Measurements from ENCODE around the gene NRCAM.
"Not testable (repeated sequence)": the region's sequence is repeated elsewhere in the genome, so short reads cannot be mapped to it uniquely, and the experiment has no call there.

NRCAM gene

GRCh38 chr7:108393097-108393496 is 63.1 kb downstream of the NRCAM start:
- DNase-seq, result not testable (repeated sequence)

- not testable (repeated sequence) for DNase-seq
Measured at GRCh38 chr7:108387686-108388085, 68.5 kb downstream of the NRCAM start.

GRCh38 chr7:108385834-108386422 is 70.3 kb downstream of the NRCAM start:
- DNase-seq, result peak in 1 of 3 experiments; percentile 93

GRCh38 chr7:108384716-108385483 is 71.3 kb downstream of the NRCAM start:
- no peak for DNase-seq

- no peak for DNase-seq
Measured at GRCh38 chr7:108382932-108383331, 73.3 kb downstream of the NRCAM start.

- no peak for DNase-seq
Measured at GRCh38 chr7:108380517-108380916, 75.7 kb downstream of the NRCAM start.

- peak; percentile 22 to 53 (median 42) for DNase-seq
Measured at GRCh38 chr7:108376206-108376605, 80.0 kb downstream of the NRCAM start.

GRCh38 chr7:108375668-108376067 is 80.6 kb downstream of the NRCAM start:
- no peak for DNase-seq

GRCh38 chr7:108374899-108375298 is 81.3 kb downstream of the NRCAM start:
- DNase-seq, result no peak

GRCh38 chr7:108372618-108373017 is 83.6 kb downstream of the NRCAM start:
- no peak for DNase-seq

GRCh38 chr7:108370616-108371015 is 85.6 kb downstream of the NRCAM start:
- no peak for DNase-seq

GRCh38 chr7:108368466-108368865 is 87.8 kb downstream of the NRCAM start:
- DNase-seq, result peak in 2 of 3 experiments; percentile 24 to 65

- DNase-seq, result peak in 1 of 3 experiments; percentile 64
Measured at GRCh38 chr7:108367946-108368345, 88.3 kb downstream of the NRCAM start.

GRCh38 chr7:108367314-108367713 is 88.9 kb downstream of the NRCAM start:
- no peak for DNase-seq

- DNase-seq, result no peak
Measured at GRCh38 chr7:108363659-108364058, 92.6 kb downstream of the NRCAM start.

GRCh38 chr7:108360058-108360800 is 96.0 kb downstream of the NRCAM start:
- no peak for DNase-seq

- DNase-seq, result peak; percentile 88 to 98 (median 92)
Measured at GRCh38 chr7:108358553-108358952, 97.7 kb downstream of the NRCAM start.

- peak; percentile 71 to 95 (median 88) for DNase-seq
Measured at GRCh38 chr7:108351729-108352131, 104.5 kb downstream of the NRCAM start.

- no peak for DNase-seq
Measured at GRCh38 chr7:108348913-108349312, 107.3 kb downstream of the NRCAM start.

- DNase-seq, result peak in 1 of 3 experiments; percentile 26
Measured at GRCh38 chr7:108347616-108348015, 108.6 kb downstream of the NRCAM start.

- DNase-seq, result peak; percentile 43 to 87 (median 79)
Measured at GRCh38 chr7:108345710-108346336, 110.4 kb downstream of the NRCAM start.

GRCh38 chr7:108340856-108341411 is 115.3 kb downstream of the NRCAM start:
- DNase-seq, result no peak

- not testable (repeated sequence) for DNase-seq
Measured at GRCh38 chr7:108340406-108340805, 115.8 kb downstream of the NRCAM start.
